ENCODE data around the gene MSANTD4. TPM values are rescaled to one million over a fixed set of nuclear protein-coding genes. Genes with fewer than 3 reads are reported as not detected.
A peak's percentile ranks its signal among the peaks of the same experiment; 100 is the strongest.

The MSANTD4 gene
- total and polyA plus RNA-seq, 2 donors (not counting 3 experiments of a cell fraction or from before 2014, with no cell fraction given) = 3.9 to 15.0 TPM

- H3K27me3 ChIP-seq (ENCODE audit: control insufficient read depth in 2 of 2, insufficient read depth in 2 of 2, low read length in 2 of 2) = no peaks in the 10 kb centered on the region
- peak overlapping the region; percentile 63 for H3K27ac ChIP-seq (ENCODE audit: insufficient read depth, low read depth, low read length)
- peaks cover 17% of the 10 kb centered on the region for H3K4me1 ChIP-seq (ENCODE audit: control insufficient read depth, extremely low read depth, insufficient read depth, low read length)
- TF ChIP-seq JUN (IDR thresholded peaks at IDR 0.05; ENCODE audit: borderline replicate concordance, insufficient read depth, insufficient read length, low read depth) = no peak
- TF ChIP-seq GATA2 (IDR thresholded peaks at IDR 0.05; ENCODE audit: insufficient read depth, insufficient read length, low read depth, low read length) = no peak
- no peak for TF ChIP-seq FOS (IDR thresholded peaks at IDR 0.05; ENCODE audit: borderline replicate concordance, insufficient read depth, low read length)
- TF ChIP-seq MYC (IDR thresholded peaks at IDR 0.05; ENCODE audit: low read depth, low read length) = no peak
- no peak for TF ChIP-seq CTCF (IDR thresholded peaks at IDR 0.05; ENCODE audit: extremely low read depth in 1 of 2, insufficient read depth in 1 of 2, low read depth in 1 of 2, low read length in 2 of 2)
- TF ChIP-seq POLR2AphosphoS5 (IDR thresholded peaks at IDR 0.05; ENCODE audit: insufficient read depth, low read depth, low read length) = no peak
- no peak for TF ChIP-seq POLR2A (IDR thresholded peaks at IDR 0.05; ENCODE audit: low read depth, low read length)
- no peak for TF ChIP-seq EZH2 (IDR thresholded peaks at IDR 0.05; ENCODE audit: borderline replicate concordance, low read depth, low read length, severe bottlenecking)
- TF ChIP-seq MAX (IDR thresholded peaks at IDR 0.05; ENCODE audit: insufficient read depth, insufficient read length) = no peak
- H3K9ac ChIP-seq (replicated peaks; ENCODE audit: extremely low read depth, insufficient read depth, low read length) = peak overlapping the region; percentile 50
- no peak for FAIRE-seq
- BruUV-seq (replicated peaks) = TSS peak; percentile 88
- intact Hi-C loops (cut with micrococcal nuclease) (loop anchor here (1.0 to 10.0 kb wide), 5 partner anchors 8 to 978 kb away; partner anchors contain the start of genes AASDHPPT, CARD16 and KBTBD3), dilution Hi-C loops (cut with MboI; ENCODE audit: extremely low pct_ligation_motif_present, low sequenced_read_pairs) (no loop called here)
- H4K20me1 ChIP-seq (replicated peaks; ENCODE audit: control insufficient read depth, extremely low read depth, insufficient read depth, low read length) = no peaks in the 10 kb centered on the region
- POLR2A ChIA-PET = no interaction called here
- peak overlapping the region; percentile 38 to 74 (median 46) for H3K4me3 ChIP-seq (replicated peaks in 1 of 3; ENCODE audit: insufficient read depth in 1 of 3, low read depth in 1 of 3, low read length in 3 of 3)
- no peaks in the 10 kb centered on the region for H3K36me3 ChIP-seq (ENCODE audit: control insufficient read depth in 2 of 2, extremely low read depth in 1 of 2, insufficient read depth in 2 of 2, low read length in 2 of 2)
- no peaks in the 10 kb centered on the region for H3K9me3 ChIP-seq (replicated peaks; ENCODE audit: control insufficient read depth, insufficient read depth, low read length)
- H3K4me2 ChIP-seq (ENCODE audit: insufficient read depth, low read length) = peak overlapping the region; percentile 74
- CTCF ChIA-PET = interaction anchor here (0.8 kb wide), 1 partner anchor 65 kb away, joined by 3 read pairs; no protein-coding TSS in a partner anchor
- peak overlapping the region; percentile 96 for H2AFZ ChIP-seq (ENCODE audit: low read depth, low read length)
- no peaks in the 10 kb centered on the region for H3K9me1 ChIP-seq (replicated peaks; ENCODE audit: control insufficient read depth, extremely low read depth, insufficient read depth, low read length)
- DNase-seq (ENCODE audit: low read depth, low spot score) = no peak
- H3K79me2 ChIP-seq (ENCODE audit: control insufficient read depth, insufficient read depth, low read length) = peaks cover 31% of the 10 kb centered on the region
Observed at GRCh38 chr11:106022795-106023275, 795 bp upstream of the MSANTD4 start.

Measured in endothelial cell of umbilical vein (primary cell).